IPS-18c (cell line): ENCODE data around the gene PABPC1L.
"Not testable (repeated sequence)": the region's sequence is repeated elsewhere in the genome, so short reads cannot be mapped to it uniquely, and the experiment has no call there.

Experiments
- H3K4me3 ChIP-seq: 2 replicates; pipeline ENCODE4 v1.7.0; 2013; ENCODE audit warnings: low read depth, mild to moderate bottlenecking, low read length, moderate library complexity; ENCODE audit not compliant: insufficient read depth
- H3K9me3 ChIP-seq: one replicate; pipeline ENCODE4 v1.6.1; 2013; ENCODE audit warnings: mild to moderate bottlenecking, low read length, moderate library complexity; ENCODE audit not compliant: control insufficient read depth, insufficient read depth

Gene PABPC1L

GRCh38 chr20:44909872-44910689 is at the start of gene PABPC1L:
Gene PABPC1L, plus strand, starts transcription at chr20:44910060. Its CDS starts 84 bp downstream, at chr20:44910144.
- H3K9me3 ChIP-seq, result no peaks in the 10 kb centered on the region
- peak within 1 kb of the TSS; percentile 88 for H3K4me3 ChIP-seq

GRCh38 chr20:44861531-44862006 is 48.3 kb upstream of the PABPC1L start:
- Histone ChIP-seq H3K4me3 (no peak overlapping the region), H3K9me3 (no peaks in the 10 kb centered on the region)

- no peak overlapping the region for H3K4me3 ChIP-seq
- no peaks in the 10 kb centered on the region for H3K9me3 ChIP-seq
Observed at GRCh38 chr20:44862286-44862685, 47.6 kb upstream of the PABPC1L start.

GRCh38 chr20:44863365-44864084 is 46.3 kb upstream of the PABPC1L start:
- not testable (repeated sequence) for H3K9me3 ChIP-seq, H3K4me3 ChIP-seq

- H3K4me3 ChIP-seq, H3K9me3 ChIP-seq: not testable (repeated sequence)
Observed at GRCh38 chr20:44864493-44864892, 45.4 kb upstream of the PABPC1L start.

GRCh38 chr20:44866703-44867335 is 43.0 kb upstream of the PABPC1L start:
- H3K9me3 ChIP-seq, result no peaks in the 10 kb centered on the region
- no peak overlapping the region for H3K4me3 ChIP-seq

GRCh38 chr20:44869471-44869870 is 40.4 kb upstream of the PABPC1L start:
- no peak overlapping the region for H3K4me3 ChIP-seq

GRCh38 chr20:44882360-44882759 is 27.5 kb upstream of the PABPC1L start:
- H3K9me3 ChIP-seq, H3K4me3 ChIP-seq: not testable (repeated sequence)

More at GRCh38 chr20:44869471-44869870, 40.4 kb upstream of the PABPC1L start:
- H3K9me3 ChIP-seq, result no peaks in the 10 kb centered on the region

GRCh38 chr20:44883214-44883902 is 26.5 kb upstream of the PABPC1L start:
- peaks cover 2% of the 10 kb centered on the region for H3K9me3 ChIP-seq
- H3K4me3 ChIP-seq, result no peak overlapping the region

- H3K9me3 ChIP-seq, result peaks cover 2% of the 10 kb centered on the region
- H3K4me3 ChIP-seq, result peak overlapping the region; percentile 42
Observed at GRCh38 chr20:44884907-44885391, 24.9 kb upstream of the PABPC1L start.

GRCh38 chr20:44885392-44886265 is 24.2 kb upstream of the PABPC1L start, which contains the start of gene YWHAB:
Gene YWHAB, plus strand, starts transcription at chr20:44885705. Its CDS starts 15,829 bp downstream, at chr20:44901534.
- Histone ChIP-seq H3K4me3 (peak within 1 kb of the TSS; percentile 91), H3K9me3 (peaks cover 2% of the 10 kb centered on the region)

GRCh38 chr20:44886266-44886651 is 23.6 kb upstream of the PABPC1L start:
- Histone ChIP-seq H3K9me3 (peaks cover 2% of the 10 kb centered on the region), H3K4me3 (peak overlapping the region; percentile 91)

- Histone ChIP-seq H3K4me3 (peak overlapping the region; percentile 91), H3K9me3 (no peaks in the 10 kb centered on the region)
Observed at GRCh38 chr20:44886828-44887227, 23.0 kb upstream of the PABPC1L start.

GRCh38 chr20:44887466-44887865 is 22.4 kb upstream of the PABPC1L start:
- H3K4me3 ChIP-seq, result peak overlapping the region; percentile 91; the same call in 1 of the 2 replicates

GRCh38 chr20:44888226-44889103 is 21.4 kb upstream of the PABPC1L start:
- H3K4me3 ChIP-seq, result no peak overlapping the region
- no peaks in the 10 kb centered on the region for H3K9me3 ChIP-seq

More at GRCh38 chr20:44887466-44887865, 22.4 kb upstream of the PABPC1L start:
- no peaks in the 10 kb centered on the region for H3K9me3 ChIP-seq
